Measurements from ENCODE around the gene PMPCA.

DNA sequence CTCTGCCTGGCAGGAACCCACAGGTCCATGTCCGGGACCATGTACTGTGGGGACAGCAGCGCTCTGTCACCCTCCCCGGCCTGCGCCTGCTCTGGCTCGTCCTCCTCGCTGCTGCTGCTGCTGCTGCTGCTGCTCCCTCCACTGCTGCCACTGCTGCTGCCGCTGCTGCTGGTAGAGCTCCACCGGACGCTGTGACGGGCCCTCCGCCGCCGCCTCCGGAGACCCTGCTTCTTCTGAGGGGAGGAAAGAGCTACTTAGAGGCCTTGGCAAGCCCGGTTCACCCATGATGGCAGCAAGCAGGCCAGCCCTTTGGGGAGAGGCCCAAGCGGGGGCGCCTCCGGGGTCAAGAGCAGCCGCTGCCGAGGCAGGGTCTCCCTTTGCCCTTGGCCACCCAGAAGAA, 27.0 kb upstream of the PMPCA start:
- TF ChIP-seq, protein P1, sequence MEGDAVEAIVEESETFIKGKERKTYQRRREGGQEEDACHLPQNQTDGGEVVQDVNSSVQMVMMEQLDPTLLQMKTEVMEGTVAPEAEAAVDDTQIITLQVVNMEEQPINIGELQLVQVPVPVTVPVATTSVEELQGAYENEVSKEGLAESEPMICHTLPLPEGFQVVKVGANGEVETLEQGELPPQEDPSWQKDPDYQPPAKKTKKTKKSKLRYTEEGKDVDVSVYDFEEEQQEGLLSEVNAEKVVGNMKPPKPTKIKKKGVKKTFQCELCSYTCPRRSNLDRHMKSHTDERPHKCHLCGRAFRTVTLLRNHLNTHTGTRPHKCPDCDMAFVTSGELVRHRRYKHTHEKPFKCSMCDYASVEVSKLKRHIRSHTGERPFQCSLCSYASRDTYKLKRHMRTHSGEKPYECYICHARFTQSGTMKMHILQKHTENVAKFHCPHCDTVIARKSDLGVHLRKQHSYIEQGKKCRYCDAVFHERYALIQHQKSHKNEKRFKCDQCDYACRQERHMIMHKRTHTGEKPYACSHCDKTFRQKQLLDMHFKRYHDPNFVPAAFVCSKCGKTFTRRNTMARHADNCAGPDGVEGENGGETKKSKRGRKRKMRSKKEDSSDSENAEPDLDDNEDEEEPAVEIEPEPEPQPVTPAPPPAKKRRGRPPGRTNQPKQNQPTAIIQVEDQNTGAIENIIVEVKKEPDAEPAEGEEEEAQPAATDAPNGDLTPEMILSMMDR (IDR thresholded peaks at IDR 0.05; ENCODE audit: extremely low read depth in 1 of 2, insufficient read depth in 1 of 2, low read depth in 1 of 2, low read length in 2 of 2): no peak
- no peak for TF ChIP-seq JUN (IDR thresholded peaks at IDR 0.05; ENCODE audit: borderline replicate concordance, insufficient read depth, insufficient read length, low read depth)
- no peak for TF ChIP-seq POLR2A (IDR thresholded peaks at IDR 0.05; ENCODE audit: low read depth, low read length)

All from endothelial cell of umbilical vein (primary cell).